NCI-H2227 (cell line): ENCODE measurements around the gene PYGL.
"Not testable (repeated sequence)": the region's sequence is repeated elsewhere in the genome, so short reads cannot be mapped to it uniquely, and the experiment has no call there.

ENCODE experiments used
- DNase-seq: peaks from one replicate; lab custom pipeline; 2025; ENCODE audit not compliant: unreplicated experiment; lab: John Stamatoyannopoulos, UW

Gene PYGL

DNA sequence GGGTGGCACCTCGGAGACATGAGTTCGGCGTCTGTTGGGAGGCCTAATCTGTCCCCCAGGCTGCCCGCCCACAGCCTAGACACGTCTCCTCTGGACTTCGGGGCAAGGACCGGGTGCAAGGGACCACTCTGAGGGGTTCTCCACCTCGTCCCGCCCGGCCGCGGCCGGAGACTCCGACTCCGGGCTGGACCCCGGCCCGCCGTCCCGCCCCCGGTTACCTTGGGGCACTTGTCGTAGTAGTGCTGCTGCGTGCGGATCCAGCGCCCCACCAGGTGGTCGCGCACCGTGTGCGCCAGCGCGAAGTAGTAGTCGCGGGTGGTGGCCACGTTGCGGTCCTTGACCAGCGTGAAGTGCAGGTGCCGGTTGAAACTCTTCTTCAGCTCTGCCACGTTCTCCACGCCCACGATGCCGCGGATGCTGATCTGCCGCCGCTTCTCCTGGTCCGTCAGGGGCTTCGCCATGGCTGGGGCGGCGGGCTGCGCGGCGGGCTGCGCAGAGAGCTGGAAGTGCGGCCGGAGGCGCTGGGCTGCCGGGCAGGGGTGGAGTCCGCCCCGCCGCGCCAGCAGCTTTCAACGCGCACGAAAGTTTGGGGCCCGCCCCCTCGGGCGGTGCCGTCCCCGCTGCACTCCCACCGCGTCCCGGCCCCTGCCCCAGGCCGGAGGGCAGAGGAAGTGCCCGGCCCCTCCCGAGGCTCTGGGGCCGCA lies at the start of gene PYGL:
TSS of gene PYGL (minus strand) at position 541 of the 704 bp plus-strand sequence. CDS start at position 461, 80 bp downstream.
- peak; percentile 65 for DNase-seq

DNA sequence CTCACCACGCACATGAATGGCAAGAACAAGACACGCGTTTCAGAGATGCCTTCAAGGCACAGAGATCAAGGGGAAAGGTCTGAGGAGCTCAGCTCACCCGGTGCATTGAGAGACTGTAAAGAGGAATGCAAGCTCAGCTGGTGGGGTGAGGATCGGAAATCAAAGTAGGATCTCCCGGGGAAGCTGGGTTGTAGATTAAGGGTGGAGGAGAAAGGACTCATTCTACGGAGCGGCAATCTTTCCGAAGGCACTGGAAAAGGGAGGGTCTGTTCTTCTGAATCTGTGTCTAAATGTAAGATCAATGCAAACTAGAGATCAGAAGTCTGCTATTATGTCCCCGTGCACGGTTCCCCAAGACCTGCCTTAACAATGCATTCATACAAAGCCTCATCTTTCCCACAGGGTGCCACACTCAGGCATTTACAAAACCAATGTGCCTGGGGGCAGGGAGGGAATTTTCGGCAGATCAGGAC lies 41.6 kb upstream of the PYGL start:
- DNase-seq, result no peak

DNA sequence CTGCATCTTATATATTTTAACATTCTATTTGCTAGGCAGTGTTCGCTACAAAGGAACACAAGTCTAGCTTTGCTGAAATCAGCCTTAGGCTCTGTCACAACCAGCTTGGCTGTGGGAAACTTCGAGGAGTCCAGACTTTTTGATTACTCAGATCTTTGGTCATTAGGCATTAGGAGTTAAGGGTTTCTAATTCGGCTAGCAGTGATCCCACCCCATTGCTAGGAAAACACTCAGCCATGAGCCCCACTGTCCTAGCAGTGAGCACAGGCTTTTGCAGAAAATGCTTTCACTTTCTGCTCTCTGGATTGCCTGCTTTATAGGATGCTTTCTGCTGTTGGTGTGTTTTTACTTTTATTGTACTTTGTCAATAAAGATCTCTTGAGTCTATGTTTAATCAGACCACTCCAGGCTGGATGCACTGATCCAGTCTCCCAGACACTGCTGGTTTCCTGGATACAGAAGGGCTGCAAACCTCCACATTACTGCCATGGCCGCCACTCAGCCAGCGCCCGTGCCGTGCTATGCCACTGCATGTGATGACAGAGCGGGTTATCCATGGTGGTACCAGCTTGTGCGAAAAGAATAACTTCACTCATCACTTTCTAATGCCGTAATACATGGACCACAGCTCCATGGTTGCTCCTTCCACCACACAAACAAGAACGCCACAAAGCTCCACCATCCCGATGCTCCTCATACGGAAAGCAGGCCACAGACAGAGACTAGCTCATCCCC lies 41.0 kb upstream of the PYGL start:
- DNase-seq, result no peak

DNA sequence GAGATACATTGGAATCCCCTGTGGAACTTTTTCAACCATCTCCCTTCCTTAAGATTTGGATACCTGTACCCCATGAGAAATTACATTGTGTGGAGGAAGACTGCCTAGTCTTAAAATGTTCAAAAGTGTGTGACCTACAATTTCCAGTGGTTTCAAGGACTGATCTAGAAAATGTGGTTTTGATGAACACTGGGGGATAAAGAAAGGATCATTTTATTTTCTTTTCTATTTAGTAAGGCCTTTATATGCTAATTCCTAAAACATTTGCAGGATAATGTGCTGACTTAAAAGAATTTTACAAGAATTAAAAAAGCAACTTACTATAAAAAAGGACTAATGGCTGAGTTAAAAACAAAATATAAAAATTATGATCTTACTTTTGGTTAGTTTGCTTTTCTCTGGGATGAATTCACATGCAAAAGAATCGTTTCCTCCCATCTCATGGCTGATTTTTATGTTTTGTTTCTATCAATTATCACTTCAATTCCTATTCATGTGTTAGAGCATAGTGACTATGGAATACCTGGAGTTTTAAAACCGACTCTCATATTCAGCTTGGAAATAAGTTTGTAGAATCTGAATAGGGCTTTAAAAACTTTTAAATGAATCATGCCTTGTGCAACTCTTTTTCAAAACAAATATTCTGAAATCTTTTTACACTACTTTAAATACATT lies 39.9 kb upstream of the PYGL start:
- DNase-seq, result no peak

DNA sequence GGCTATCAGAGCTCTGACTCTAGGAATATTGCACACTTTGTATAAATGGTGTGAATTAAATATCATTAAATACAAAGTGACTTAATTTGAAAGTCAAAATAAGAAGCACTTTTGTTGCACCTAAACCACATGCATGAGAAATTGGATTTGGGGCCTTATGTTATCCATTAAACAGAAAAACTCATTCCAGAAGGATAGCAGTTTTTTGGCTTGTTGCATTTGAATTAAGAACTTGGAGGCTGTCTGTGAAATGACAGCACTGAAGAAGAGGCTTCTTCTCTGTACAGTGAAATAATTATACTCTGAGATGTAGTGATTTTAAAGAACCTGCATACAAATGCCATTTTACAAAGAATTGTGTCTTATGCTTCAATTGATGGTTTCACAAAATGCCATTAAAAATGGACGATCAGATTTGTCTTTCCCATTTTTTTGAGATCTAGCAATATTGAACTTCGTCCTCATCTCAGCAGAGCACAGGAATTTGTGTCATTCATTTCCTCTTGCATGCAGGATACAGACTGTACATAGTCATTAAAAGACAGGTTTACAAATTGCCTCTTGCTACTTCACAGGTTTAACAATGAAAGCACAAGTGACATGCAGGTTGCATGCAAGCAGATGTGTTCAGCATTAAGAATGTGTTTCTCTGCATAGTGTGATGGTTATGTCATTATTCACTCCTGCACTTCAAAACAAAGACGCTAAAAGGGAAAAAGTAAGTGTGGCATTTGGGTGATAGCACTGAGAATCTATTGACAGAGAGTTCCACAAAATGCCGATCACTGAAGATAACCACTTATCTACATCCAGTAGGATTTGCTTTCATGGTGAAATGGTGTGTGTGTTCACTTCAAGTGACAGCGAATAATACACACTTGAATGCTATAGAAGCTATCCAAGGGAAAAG lies 35.9 kb upstream of the PYGL start:
- DNase-seq, result peak; percentile 18

DNA sequence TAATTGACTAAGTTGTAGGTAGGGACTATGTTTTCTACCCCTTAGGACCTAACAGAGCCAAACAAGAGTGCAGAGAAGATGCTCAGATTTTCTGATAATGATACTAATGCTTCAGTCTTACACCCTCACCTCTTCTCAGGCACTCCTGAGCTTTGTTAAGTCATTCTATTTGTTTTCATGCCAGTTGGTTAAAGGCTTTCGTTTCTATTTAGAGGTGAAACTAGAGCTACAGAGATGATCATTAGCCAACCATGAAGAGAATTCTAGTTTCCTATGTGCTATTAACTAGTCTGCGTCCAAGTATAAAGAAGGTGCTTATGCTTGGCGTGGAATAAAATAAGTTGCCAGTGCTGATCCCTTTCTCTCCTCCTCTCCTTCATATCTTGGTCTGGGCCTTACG lies 34.6 kb upstream of the PYGL start:
- DNase-seq, result no peak

DNA sequence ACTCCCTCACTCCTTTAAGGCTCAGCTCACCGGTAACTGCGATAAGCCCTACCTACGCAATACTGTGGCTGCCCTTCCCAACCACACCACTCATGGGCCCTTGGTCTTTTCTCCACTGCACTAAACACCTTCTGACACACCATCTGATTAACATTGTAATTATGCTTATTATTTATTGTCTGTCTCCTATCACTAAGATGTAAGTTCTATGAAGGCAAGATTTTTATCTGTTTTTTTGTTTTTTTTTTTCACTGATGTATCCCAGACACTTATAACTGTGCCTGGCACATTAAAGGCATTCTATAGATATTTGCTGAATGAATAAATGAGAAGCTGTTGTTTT lies 34.2 kb upstream of the PYGL start:
- no peak for DNase-seq

DNA sequence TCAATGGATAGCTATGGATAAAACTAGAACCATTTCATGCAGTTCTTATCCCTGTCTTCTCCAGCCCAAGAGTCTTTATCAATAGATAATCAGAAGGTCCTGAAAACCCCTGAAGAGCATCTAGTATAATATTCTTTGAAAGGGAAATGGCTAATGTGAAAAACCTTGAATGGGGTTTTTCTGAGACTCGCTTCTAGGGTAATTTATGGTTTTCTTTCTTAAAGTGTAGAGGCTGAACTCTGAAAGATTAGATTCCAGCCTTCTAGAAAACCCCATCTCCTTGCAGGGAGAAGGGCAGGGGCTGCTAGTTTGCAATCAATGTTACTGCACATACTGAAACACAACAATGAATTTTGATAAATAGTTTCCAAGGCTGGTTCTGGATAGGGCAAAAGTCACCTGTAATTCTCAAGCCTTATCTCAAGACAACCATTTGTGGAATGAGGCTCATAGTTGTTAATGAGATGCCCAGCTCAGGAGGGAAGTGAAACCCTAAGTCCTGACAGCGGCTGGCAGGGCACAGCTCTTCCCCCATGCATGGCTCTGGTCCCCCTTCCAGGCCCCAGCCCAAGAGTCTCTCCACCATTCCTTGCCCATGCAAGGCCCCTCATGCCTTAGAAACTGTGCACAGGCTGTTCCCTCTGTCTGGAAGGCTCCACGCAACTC lies 33.7 kb upstream of the PYGL start:
- DNase-seq, result no peak

DNA sequence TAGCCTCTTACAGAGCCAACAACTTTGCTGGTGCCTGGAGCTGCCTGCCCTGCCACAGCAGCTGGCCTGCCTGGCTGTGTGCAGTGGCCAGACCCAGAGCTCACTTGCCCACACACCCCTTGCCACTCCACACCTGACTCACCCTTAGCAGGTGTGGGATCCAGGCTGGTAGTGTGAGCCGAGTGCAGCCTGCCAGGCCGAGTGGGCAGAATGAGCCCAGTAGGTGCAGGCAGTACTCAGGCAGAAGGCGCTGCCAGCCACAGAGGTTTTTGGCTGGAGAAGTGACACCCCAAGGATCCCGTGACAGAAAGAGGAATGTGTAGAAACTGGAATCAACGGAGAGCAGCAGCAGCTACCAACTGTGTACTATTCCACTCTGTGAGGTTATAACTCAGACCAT lies 29.8 kb upstream of the PYGL start:
- no peak for DNase-seq

DNA sequence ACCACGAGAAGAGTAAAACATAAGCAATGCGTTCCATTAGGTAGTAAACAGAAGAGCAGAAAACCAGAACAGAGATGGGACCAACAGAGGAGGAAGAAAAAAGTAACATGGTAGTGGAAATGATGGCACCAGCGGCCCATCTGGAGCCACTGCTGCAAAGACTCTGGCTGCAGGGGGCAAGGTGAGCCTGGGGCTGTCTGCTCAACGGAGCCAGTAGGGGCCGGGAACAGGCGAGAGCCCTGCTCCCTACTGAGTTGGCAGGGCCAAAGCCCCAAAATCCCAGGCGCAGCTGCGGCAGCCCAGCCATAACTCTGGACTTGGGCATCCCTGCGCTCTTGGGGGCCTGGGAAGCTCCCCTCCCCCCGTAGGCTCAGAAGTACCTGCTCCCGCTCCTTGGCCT lies 28.5 kb upstream of the PYGL start:
- no peak for DNase-seq

DNA sequence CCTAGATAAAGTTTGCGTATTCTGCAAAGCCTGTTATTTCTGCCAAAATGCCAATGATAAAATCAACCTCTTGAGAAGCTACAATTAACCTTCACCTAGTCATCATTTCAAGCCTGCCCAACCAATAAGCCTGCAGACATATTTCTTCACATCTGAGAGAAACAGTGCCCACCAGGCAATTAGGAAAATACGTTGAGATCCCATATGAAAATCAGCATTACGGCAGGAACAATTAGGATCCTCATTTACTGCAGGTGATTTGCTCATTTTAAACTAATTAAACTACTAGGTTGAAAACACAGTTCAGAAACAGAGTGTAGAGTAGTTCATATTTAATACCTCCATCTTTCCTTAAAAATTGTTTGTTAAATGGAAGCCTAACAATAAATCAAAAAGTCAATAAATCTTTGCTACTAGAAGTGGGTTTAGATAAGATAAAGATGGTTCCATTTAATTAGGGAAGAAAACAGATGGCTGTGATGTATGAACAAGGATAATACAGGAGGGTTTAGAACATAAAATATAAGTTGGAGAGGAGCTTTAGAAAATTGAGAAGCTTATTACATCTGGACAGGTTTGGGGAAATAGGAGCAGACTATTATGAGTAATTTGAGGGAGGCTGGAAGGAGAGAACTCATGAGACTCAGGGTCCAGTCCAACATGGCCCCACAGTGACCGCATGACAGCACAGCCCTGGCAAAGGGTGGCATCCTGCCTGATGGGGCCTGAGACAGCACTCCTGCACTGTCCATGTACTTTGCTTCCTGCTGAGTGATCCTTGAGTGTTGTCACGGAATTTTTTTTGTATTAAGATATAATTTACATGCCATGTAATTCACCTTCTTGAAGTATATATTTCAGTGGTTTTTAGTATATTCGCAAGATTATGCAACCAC lies 26.9 kb upstream of the PYGL start:
- peak; percentile 33 for DNase-seq

DNA sequence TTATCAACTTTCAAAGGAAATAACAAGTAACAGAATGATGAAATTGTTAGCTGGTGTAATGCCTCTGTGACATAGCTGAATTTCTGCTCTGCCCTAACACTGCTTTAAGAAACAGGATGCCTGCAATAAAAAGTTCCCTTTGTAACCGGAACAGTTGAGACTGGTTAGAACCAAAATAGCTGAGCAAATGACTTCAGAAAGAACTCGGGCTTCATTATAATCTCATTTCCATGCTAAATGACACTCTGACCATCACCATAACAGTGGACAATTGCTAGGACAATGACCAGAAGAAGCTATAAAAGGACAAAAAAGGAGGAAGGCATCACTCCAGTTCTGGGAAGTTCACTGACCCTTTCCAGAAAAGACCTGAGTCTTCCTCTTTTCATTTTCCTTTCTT lies 23.5 kb upstream of the PYGL start:
- DNase-seq, result no peak

DNA sequence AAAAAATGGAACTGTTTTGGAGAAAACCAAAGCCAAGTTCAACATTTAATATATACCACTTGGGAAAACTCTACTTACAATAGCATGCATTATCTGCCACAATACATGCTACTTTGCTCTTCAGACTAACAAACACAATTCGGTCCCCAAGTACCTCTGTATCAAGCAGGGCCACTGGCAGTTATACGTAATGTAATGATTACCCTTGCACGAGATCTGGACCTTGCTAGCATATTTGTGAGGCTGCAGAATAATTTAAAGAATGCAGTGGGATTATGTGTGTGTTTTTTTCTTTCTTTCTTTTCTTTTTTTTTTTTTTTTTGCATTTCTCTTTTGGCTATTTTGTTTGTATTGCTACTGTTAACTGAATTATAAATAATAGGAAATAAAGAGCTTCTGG lies 22.8 kb upstream of the PYGL start:
- no peak for DNase-seq

DNA sequence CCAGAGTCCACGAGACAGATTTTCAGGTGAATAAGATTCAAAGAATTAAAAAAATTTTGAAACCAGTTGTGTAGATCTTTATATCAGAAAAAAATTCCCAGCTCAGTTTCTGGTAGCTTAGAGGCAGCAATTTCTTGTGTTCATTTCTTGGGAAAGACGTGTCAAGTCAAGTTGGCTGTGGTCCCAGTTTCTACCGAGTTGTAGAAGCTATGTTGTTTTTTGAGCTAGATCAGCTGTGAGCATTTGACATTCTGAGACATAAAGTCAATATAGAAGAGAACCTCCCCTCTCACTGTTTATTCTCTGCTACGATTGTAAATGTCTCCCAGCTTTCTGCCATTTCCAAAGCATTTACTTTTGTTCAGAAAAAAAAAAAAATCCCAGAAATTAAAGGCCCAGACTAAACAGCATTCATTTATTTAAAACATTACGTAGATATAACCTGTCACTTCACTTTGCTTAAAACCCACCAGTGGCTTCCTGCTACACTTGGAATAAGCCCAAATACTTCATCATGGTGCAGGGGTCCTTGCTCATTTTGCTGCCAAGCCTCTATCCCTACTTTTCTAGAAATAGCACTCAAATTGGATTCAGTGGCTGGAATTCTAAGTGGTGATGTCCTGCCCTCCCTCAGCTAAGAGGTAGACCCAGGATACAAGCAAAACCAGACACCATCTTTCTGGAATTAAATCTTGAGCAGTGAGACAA lies 20.6 kb upstream of the PYGL start:
- peak; percentile 55 for DNase-seq

DNA sequence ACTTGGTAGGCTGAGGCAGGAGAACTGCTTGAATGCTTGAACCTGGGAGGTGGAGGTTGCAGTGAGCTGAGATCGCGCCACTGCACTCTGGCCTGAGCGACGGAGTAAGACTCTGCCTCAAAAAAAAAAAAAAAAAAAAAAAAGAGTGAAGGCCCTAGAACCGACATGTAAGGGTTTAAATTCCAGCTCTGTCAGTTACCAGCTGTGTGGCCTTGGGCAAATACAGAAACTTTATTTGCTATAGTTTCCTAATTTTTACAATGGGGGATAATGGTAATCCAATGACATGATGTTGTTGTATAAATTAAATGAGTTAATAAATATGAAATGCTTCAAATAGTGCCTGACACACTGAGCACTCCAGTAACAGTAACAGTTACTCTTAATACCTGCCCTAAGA lies 19.6 kb upstream of the PYGL start:
- DNase-seq, result no peak

DNA sequence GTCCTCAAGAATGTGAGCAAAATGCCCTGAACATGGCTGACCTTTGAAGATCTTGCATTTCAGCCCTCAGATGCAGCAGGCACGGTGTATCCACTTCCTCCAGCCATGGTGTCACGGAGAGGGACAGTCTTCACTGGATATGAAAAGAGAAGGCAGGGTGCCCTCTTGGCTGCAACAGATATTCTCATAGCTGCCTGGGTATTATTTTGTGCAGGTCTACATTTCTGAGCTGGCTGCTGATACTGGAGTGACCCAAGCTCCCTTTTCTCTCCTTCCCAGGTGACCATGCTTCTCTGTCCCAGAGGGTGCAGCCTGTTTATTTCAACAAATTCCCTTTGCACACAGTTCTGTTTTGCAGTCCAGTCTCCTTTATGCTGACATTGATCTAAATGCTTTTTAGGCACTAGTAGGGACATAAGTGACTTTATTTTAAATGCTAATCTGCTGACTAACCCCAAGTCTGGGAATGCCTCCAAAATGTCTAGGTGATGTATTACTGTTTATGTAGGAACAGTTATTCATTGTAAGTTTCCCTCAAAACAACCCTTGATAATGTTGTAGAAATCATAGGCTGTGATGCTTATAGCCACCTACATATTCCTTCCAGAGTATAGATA lies 17.4 kb upstream of the PYGL start:
- no peak for DNase-seq

DNA sequence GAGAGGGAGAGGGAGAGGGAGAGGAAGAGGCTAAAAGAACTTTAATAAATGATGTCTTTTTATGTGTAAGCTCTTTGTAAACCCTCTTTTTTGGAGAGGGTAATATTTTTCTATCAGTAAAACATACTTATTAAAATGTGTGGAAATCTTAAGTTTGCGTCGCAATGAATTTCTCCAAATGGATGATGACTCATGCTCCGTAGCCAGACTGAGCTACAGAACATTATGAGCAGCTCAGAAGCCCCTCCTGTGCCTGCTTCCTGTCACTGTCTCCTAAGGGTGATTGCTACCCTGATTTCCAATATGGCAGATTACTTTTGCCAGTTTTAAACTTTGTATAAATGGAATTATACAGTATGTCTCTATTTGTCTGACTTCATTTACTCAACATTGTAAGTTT lies 13.0 kb upstream of the PYGL start:
- no peak for DNase-seq

DNA sequence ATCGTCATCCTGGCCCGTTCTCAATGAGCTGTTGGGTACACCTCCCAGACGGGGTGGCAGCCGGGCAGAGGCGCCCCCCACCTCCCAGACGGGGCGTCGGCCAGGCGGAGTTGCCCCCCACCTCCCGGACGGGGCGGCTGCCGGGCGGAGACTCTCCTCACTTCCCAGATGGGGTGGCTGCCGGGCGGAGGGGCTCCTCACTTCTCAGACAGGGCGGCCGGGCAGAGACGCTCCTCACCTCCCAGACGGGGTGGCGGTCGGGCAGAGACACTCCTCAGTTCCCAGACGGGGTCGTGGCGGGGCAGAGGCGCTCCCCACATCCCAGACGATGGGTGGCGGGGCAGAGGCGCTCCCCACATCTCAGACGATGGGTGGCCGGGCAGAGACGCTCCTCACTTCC lies 12.1 kb upstream of the PYGL start:
- DNase-seq, result not testable (repeated sequence)
